Neural crest cell (in vitro differentiated cells): Measurements from ENCODE around the gene TSHZ1. TPM values are rescaled to one million over a fixed set of nuclear protein-coding genes. Genes with fewer than 3 reads are reported as not detected.

ENCODE experiments used
- DNase-seq: peaks from one replicate; pipeline ENCODE4 v3.0.0; 2021; ENCODE audit warnings: low read depth, mixed read lengths, low spot score
- H3K27ac Mint-ChIP-seq: one replicate; pipeline ENCODE4 v1.8.0; 2021; ENCODE audit warnings: mild to moderate bottlenecking, mixed read lengths; ENCODE audit not compliant: unreplicated experiment
- H3K27me3 Mint-ChIP-seq: 2 replicates; pipeline ENCODE4 v1.8.0; 2021; ENCODE audit warnings: low read depth, mild to moderate bottlenecking, mixed read lengths
- H3K36me3 Mint-ChIP-seq: 2 replicates; pipeline ENCODE4 v1.8.0; 2021; ENCODE audit warnings: low read depth, mild to moderate bottlenecking, mixed read lengths
- H3K4me1 Mint-ChIP-seq: 2 replicates; pipeline ENCODE4 v1.8.0; 2021; ENCODE audit warnings: mixed read lengths
- H3K4me3 Mint-ChIP-seq: one replicate; pipeline ENCODE4 v1.8.0; 2021; ENCODE audit warnings: mild to moderate bottlenecking, mixed read lengths
- H3K9me3 Mint-ChIP-seq: 2 replicates; pipeline ENCODE4 v1.8.0; 2021; ENCODE audit warnings: mixed read lengths
- total RNA-seq: library from RNA; stranded (reverse); gene quantifications from 2 replicates; pipeline ENCODE4 v1.2.1, GENCODE V29; 2021
- TF ChIP-seq, protein P1 (sequence below): fragments of 200-600 bp; sonication (generic); conservative IDR thresholded peaks from 2 replicates; pipeline ENCODE4 v1.5.0; 2021; ENCODE audit warnings: antibody characterized with exemption, mild to moderate bottlenecking

TSHZ1 gene
- total RNA-seq, 1 donor from 2014 or later: 6.9 TPM

DNA sequence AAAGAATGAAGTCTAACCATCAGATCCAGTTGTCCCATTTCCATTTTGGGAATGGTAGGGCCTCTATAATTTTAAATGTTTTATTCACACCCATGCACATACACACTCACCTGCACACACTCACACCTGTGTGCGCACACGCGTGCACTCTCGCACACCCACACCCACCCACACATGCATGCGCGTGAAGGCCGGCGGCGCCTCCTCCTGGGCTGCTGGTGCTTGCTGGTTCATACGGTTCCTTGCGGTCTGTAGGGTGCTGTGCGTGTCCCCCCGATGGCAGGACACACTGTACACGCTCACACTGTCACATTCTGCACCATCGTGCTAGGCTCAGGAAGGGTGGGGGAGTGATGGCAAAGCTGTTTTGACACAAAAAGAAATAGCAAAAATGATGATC, 63.2 kb downstream of the TSHZ1 start:
- no peaks in the 10 kb centered on the region for H3K4me1 Mint-ChIP-seq
- no peak for DNase-seq
- no peaks in the 10 kb centered on the region for H3K9me3 Mint-ChIP-seq
- no peaks in the 10 kb centered on the region for H3K36me3 Mint-ChIP-seq
- H3K27ac Mint-ChIP-seq: no peak overlapping the region
- TF ChIP-seq, protein P1, sequence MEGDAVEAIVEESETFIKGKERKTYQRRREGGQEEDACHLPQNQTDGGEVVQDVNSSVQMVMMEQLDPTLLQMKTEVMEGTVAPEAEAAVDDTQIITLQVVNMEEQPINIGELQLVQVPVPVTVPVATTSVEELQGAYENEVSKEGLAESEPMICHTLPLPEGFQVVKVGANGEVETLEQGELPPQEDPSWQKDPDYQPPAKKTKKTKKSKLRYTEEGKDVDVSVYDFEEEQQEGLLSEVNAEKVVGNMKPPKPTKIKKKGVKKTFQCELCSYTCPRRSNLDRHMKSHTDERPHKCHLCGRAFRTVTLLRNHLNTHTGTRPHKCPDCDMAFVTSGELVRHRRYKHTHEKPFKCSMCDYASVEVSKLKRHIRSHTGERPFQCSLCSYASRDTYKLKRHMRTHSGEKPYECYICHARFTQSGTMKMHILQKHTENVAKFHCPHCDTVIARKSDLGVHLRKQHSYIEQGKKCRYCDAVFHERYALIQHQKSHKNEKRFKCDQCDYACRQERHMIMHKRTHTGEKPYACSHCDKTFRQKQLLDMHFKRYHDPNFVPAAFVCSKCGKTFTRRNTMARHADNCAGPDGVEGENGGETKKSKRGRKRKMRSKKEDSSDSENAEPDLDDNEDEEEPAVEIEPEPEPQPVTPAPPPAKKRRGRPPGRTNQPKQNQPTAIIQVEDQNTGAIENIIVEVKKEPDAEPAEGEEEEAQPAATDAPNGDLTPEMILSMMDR: no peak
- no peaks in the 10 kb centered on the region for H3K27me3 Mint-ChIP-seq
- no peak overlapping the region for H3K4me3 Mint-ChIP-seq

DNA sequence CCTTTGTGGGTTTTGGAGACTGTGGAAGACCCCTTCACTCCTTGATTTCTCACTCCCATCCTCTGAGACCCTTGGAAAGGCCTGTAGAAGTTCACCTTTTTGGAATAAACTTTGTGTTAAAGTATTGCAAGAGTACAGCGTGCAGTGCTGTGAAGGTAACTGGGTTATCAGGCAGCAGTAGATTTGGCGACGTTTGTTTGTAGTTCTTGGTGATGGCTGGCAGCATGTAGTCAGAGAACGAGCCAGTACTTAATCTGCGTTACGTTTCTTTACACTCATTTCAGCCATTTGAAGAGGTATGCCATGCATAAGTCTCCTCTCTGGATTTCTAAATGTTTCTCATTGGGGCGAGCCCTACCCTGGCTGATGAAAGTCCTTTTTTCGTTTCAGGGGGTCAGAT, 64.6 kb downstream of the TSHZ1 start:
- no peaks in the 10 kb centered on the region for H3K36me3 Mint-ChIP-seq
- no peaks in the 10 kb centered on the region for H3K9me3 Mint-ChIP-seq
- TF ChIP-seq, protein P1: no peak
- no peak overlapping the region for H3K4me3 Mint-ChIP-seq
- no peak for DNase-seq
- H3K27ac Mint-ChIP-seq: no peak overlapping the region
- no peaks in the 10 kb centered on the region for H3K4me1 Mint-ChIP-seq
- H3K27me3 Mint-ChIP-seq: no peaks in the 10 kb centered on the region

DNA sequence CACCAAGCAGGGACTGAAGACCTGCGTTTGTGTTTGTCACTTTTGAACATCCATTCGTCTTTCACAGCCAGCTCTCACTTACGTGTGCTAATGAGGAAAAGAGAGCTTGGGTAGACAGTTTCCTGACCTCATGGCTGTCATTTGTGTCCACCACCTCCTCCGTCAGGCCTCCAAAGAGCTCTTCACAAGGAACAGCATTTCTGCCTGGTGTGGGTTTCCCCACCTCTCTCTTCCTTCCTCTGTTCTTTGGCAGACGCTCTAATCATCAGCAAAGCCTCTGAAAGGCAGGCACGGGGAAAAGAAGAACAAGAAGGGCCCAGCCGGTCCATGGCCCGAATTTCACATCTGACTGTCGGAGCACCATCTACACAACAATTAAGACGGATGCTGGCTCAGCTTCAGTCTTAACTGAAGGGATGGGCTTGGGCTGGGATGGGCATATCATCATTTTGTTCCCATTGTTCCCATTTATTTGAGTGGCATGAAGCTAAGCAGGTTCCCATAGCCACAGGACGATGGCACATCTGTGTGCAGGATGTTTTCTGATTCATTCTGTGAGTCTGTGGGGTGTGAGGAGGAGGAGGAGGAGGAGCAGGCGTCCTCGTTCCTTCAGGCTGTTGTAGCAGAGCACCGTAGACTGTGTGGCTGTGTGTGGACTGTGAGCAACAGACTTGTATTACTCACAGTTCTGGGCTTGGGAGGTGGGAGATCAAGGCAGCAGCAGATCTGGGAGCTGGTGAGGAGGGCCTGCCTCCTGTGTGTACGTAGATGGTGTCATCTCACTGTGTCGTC, 66.4 kb downstream of the TSHZ1 start:
- Mint-ChIP-seq H3K27me3 (no peaks in the 10 kb centered on the region), H3K36me3 (no peaks in the 10 kb centered on the region), H3K4me1 (no peaks in the 10 kb centered on the region), H3K27ac (peak overlapping the region; percentile 67), H3K4me3 (no peak overlapping the region), H3K9me3 (no peaks in the 10 kb centered on the region)
- TF ChIP-seq, protein P1: no peak
- DNase-seq: no peak

DNA sequence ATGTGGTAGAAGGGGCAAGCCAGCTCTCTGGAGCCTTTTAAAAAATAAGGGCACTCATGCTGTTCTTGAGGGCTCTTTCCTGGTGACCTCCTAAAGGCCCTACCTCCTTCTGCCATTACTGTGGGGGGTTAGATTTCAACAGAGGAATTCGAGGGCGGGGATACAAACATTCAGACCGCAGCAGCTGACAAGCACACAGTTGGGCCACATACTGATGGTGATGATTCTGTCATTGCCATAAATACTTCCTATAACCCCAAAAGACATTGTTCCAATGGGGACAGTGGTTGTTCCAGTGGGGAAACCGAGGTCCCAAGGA, 67.0 kb downstream of the TSHZ1 start:
- TF ChIP-seq, protein P1: no peak
- no peaks in the 10 kb centered on the region for H3K27me3 Mint-ChIP-seq
- DNase-seq: no peak
- no peaks in the 10 kb centered on the region for H3K9me3 Mint-ChIP-seq
- no peak overlapping the region for H3K4me3 Mint-ChIP-seq
- no peaks in the 10 kb centered on the region for H3K36me3 Mint-ChIP-seq
- no peak overlapping the region for H3K27ac Mint-ChIP-seq
- no peaks in the 10 kb centered on the region for H3K4me1 Mint-ChIP-seq

DNA sequence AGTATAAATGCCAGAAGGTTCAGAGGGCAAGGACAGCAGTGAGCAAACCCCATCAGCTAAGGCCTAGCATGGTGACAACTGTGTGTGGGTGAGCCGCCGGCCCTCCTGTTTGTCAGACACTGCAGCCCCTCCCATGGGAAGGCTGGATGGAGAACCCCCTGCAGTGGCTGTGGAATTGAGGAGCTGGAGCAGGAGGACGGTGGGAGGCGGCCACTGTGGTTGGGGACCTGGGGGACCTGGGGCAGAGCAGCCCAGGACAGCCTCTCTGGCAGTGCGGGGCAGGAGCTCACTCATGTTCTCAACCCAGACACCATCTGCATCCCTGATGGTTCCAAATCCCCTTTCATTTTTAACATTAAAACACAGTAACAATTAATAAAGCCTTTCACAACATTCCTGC, 68.8 kb downstream of the TSHZ1 start:
- DNase-seq: no peak
- Mint-ChIP-seq H3K36me3 (peaks cover 2% of the 10 kb centered on the region), H3K4me3 (no peak overlapping the region), H3K9me3 (no peaks in the 10 kb centered on the region), H3K4me1 (no peaks in the 10 kb centered on the region), H3K27ac (no peak overlapping the region), H3K27me3 (no peaks in the 10 kb centered on the region)
- TF ChIP-seq, protein P1: no peak
